H9 (cell line): ENCODE measurements around the gene BRSK2. TPM values are rescaled to one million over a fixed set of nuclear protein-coding genes. Genes with fewer than 3 reads are reported as not detected.

Source experiments
- DNase-seq: peaks from one replicate; pipeline ENCODE4 v3.0.0-alpha.2; 2017
- H2AFZ ChIP-seq: one replicate; pipeline ENCODE4 v1.6.1; 2013; ENCODE audit warnings: mild to moderate bottlenecking, low read length, control low read depth, moderate library complexity
- H2AK5ac ChIP-seq: 2 replicates; pipeline ENCODE4 v1.6.1; 2013; ENCODE audit warnings: low read length, control low read depth, mixed read lengths; ENCODE audit not compliant: insufficient read length
- H2BK120ac ChIP-seq: one replicate; pipeline ENCODE4 v1.6.1; 2013; ENCODE audit warnings: low read depth, mild to moderate bottlenecking, low read length, control low read depth, inconsistent platforms; ENCODE audit not compliant: poor library complexity, severe bottlenecking
- H2BK12ac ChIP-seq: 2 replicates; pipeline ENCODE4 v1.6.1; 2013; ENCODE audit warnings: low read length, control low read depth, mixed read lengths, low read depth; ENCODE audit not compliant: insufficient read length
- H2BK15ac ChIP-seq: 2 replicates; pipeline ENCODE4 v1.6.1; 2013; ENCODE audit warnings: low read depth, low read length, control low read depth
- H2BK20ac ChIP-seq: one replicate; pipeline ENCODE4 v1.6.1; 2013; ENCODE audit warnings: low read depth, mild to moderate bottlenecking, low read length, control low read depth, inconsistent platforms; ENCODE audit not compliant: poor library complexity, severe bottlenecking
- H2BK5ac ChIP-seq: 2 replicates; pipeline ENCODE4 v1.6.1; 2013; ENCODE audit warnings: low read length, control low read depth, mixed read lengths; ENCODE audit not compliant: insufficient read length
- H3K14ac ChIP-seq: 2 replicates; pipeline ENCODE4 v1.6.1; 2013; ENCODE audit warnings: low read length, control low read depth; ENCODE audit not compliant: insufficient read depth
- H3K18ac ChIP-seq: 2 replicates; pipeline ENCODE4 v1.6.1; 2013; ENCODE audit warnings: low read depth, mild to moderate bottlenecking, mixed read lengths, low read length, control low read depth; ENCODE audit not compliant: insufficient read length
- H3K23ac ChIP-seq: 2 replicates; pipeline ENCODE4 v1.6.1; 2013; ENCODE audit warnings: low read length, control low read depth, mixed read lengths, low read depth; ENCODE audit not compliant: insufficient read length
- H3K23me2 ChIP-seq: 2 replicates; pipeline ENCODE4 v1.6.1; 2013; ENCODE audit warnings: low read depth, mild to moderate bottlenecking, mixed read lengths, low read length, control low read depth; ENCODE audit not compliant: insufficient read length, poor library complexity, severe bottlenecking
- H3K27ac ChIP-seq: 2 replicates; pipeline ENCODE4 v1.5.1; 2013; ENCODE audit warnings: low read length, control low read depth, mixed read lengths, low read depth; ENCODE audit not compliant: insufficient read length
- H3K27me3 ChIP-seq: 2 replicates; pipeline ENCODE4 v1.6.1; 2013; ENCODE audit warnings: low read length, control low read depth, inconsistent platforms; ENCODE audit not compliant: insufficient read depth
- H3K4ac ChIP-seq: 2 replicates; pipeline ENCODE4 v1.6.1; 2013; ENCODE audit warnings: low read depth, mild to moderate bottlenecking, control low read depth, inconsistent platforms, low read length, moderate library complexity
- H3K4me1 ChIP-seq: 2 replicates; pipeline ENCODE4 v1.6.1; 2013; ENCODE audit warnings: low read length, control low read depth, inconsistent platforms; ENCODE audit not compliant: insufficient read depth
- H3K4me2 ChIP-seq: 2 replicates; pipeline ENCODE4 v1.6.1; 2013; ENCODE audit warnings: low read length, control low read depth, mixed read lengths; ENCODE audit not compliant: insufficient read length, insufficient read depth
- H3K56ac ChIP-seq: 2 replicates; pipeline ENCODE4 v1.6.1; 2013; ENCODE audit warnings: low read depth, mild to moderate bottlenecking, mixed read lengths, low read length, control low read depth; ENCODE audit not compliant: insufficient read length
- H3K79me1 ChIP-seq: 2 replicates; pipeline ENCODE4 v1.6.1; 2013; ENCODE audit warnings: low read depth, mild to moderate bottlenecking, moderate library complexity, low read length, control low read depth, inconsistent platforms; ENCODE audit not compliant: insufficient read depth, poor library complexity, severe bottlenecking
- H3K79me2 ChIP-seq: 2 replicates; pipeline ENCODE4 v1.6.1; 2013; ENCODE audit warnings: low read length, control low read depth, inconsistent platforms; ENCODE audit not compliant: insufficient read depth
- H3K9ac ChIP-seq: 2 replicates; pipeline ENCODE4 v1.6.1; 2013; ENCODE audit warnings: low read length, control low read depth, mixed read lengths; ENCODE audit not compliant: insufficient read length; ENCODE audit errors: extremely low read depth
- H3K9me3 ChIP-seq: one replicate; pipeline ENCODE4 v1.6.1; 2013; ENCODE audit warnings: low read depth, low read length, inconsistent platforms; ENCODE audit not compliant: control insufficient read depth
- H3T11ph ChIP-seq: one replicate; pipeline ENCODE4 v1.6.1; 2013; ENCODE audit warnings: mild to moderate bottlenecking, low read length, control low read depth, inconsistent platforms
- H4K20me1 ChIP-seq: one replicate; pipeline ENCODE4 v1.6.1; 2013; ENCODE audit not compliant: control insufficient read depth, insufficient read length, insufficient read depth
- H4K5ac ChIP-seq: 2 replicates; pipeline ENCODE4 v1.6.1; 2013; ENCODE audit warnings: low read depth, mild to moderate bottlenecking, mixed read lengths, low read length, control low read depth; ENCODE audit not compliant: insufficient read length
- H4K8ac ChIP-seq: replicated peaks from 2 replicates; pipeline ENCODE4 v1.6.1; 2013; ENCODE audit warnings: low read length, control low read depth, mixed read lengths, low read depth; ENCODE audit not compliant: insufficient read length
- H4K91ac ChIP-seq: 2 replicates; pipeline ENCODE4 v1.6.1; 2013; ENCODE audit warnings: low read depth, mild to moderate bottlenecking, moderate library complexity, mixed read lengths, low read length, control low read depth; ENCODE audit not compliant: insufficient read length
- H3K27ac Mint-ChIP-seq, 3 experiments: 2 replicates in 2 of 3; 3 replicates in 1 of 3; pipeline ENCODE4 v1.8.0; 2020 to 2021; ENCODE audit warnings: mixed read lengths in 3 of 3, mild to moderate bottlenecking in 1 of 3, moderate library complexity in 1 of 3
- H3K27me3 Mint-ChIP-seq: 2 replicates; pipeline ENCODE4 v1.8.0; 2021; ENCODE audit warnings: low read depth, mild to moderate bottlenecking, moderate library complexity, mixed read lengths
- H3K36me3 Mint-ChIP-seq, 3 experiments: 2 replicates in 2 of 3; 3 replicates in 1 of 3; pipeline ENCODE4 v1.8.0; 2020 to 2021; ENCODE audit warnings: low read depth in 3 of 3, mixed read lengths in 3 of 3; ENCODE audit not compliant: insufficient read depth in 1 of 3
- H3K4me1 Mint-ChIP-seq, 2 experiments: 2 replicates each; pipeline ENCODE4 v1.8.0; 2020; ENCODE audit warnings: mixed read lengths in 2 of 2
- H3K4me3 Mint-ChIP-seq, 2 experiments: 2 replicates in 1 of 2; 3 replicates in 1 of 2; pipeline ENCODE4 v1.8.0; 2020 to 2021; ENCODE audit warnings: mild to moderate bottlenecking in 2 of 2, mixed read lengths in 2 of 2, moderate library complexity in 1 of 2
- H3K9me3 Mint-ChIP-seq, 2 experiments: 2 replicates in 1 of 2; 3 replicates in 1 of 2; pipeline ENCODE4 v1.8.0; 2020; ENCODE audit warnings: mild to moderate bottlenecking in 2 of 2, mixed read lengths in 2 of 2, moderate library complexity in 1 of 2
- WGBS: extraction: QIAGEN DNeasy Blood & Tissue Kit; methylation state at CpG from one replicate; pipeline ENCODE4 v1.1.7; 2013; ENCODE audit warnings: missing lambda C conversion rate, low lambda C conversion rate, mixed read lengths; ENCODE audit not compliant: insufficient read length; ENCODE audit errors: extremely low coverage; 5-methylcytosine and 5-hydroxymethylcytosine counted together
- total RNA-seq: library from RNA; stranded (reverse); gene quantifications from 2 replicates; pipeline ENCODE4 v1.2.1, GENCODE V29; 2021
- TF ChIP-seq, protein P1 (sequence below): fragments of 200-600 bp; sonication (generic); conservative IDR thresholded peaks from 3 replicates; pipeline ENCODE4 v1.8.0; 2021; ENCODE audit warnings: antibody characterized with exemption, mild to moderate bottlenecking

BRSK2 gene
- total RNA-seq, 1 experiment from 2014 or later: 28.4 TPM

DNA sequence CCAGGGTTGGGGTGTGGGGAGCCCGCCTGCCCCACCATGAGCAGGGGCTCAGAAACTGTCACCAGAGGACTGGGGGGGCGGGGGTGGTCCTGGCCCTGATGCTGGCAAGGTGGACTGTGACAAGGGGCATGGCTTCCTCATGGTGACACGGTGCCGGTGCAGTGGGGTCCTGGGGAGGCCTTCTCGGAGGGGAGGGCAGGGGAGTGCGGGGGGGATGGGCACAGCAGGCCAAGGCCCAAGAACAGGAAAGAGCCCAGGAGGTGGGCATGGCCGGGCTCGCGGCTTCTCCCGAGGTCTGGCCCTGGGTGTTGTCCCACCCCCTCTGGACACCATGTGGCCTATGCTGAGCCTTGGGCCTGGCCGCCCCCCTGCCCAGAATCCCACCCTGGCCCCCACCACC lies 49.6 kb downstream of the BRSK2 start:
- no peak overlapping the region for H2BK120ac ChIP-seq

More for the DNA sequence above, 49.6 kb downstream of the BRSK2 start:
- Histone ChIP-seq H3T11ph (no peak overlapping the region), H3K23me2 (no peaks in the 10 kb centered on the region), H3K27ac (no peak overlapping the region), H3K9me3 (no peaks in the 10 kb centered on the region), H3K23ac (no peak overlapping the region), H2AFZ (no peak overlapping the region), H4K5ac (no peak overlapping the region), H3K4me1 (no peaks in the 10 kb centered on the region; the same call in 1 of the 2 replicates), H3K27me3 (no peaks in the 10 kb centered on the region), H4K20me1 (no peaks in the 10 kb centered on the region), H4K8ac (no peak overlapping the region), H2BK5ac (no peak overlapping the region), H2BK20ac (no peak overlapping the region), H3K79me1 (no peaks in the 10 kb centered on the region), H3K4me2 (no peak overlapping the region), H3K56ac (no peak overlapping the region), H3K4ac (no peak overlapping the region), H3K9ac (no peak overlapping the region), H2AK5ac (no peak overlapping the region), H2BK15ac (no peak overlapping the region), H2BK12ac (no peak overlapping the region), H3K14ac (no peak overlapping the region), H3K79me2 (no peaks in the 10 kb centered on the region), H3K18ac (no peak overlapping the region), H4K91ac (no peak overlapping the region)
- Mint-ChIP-seq H3K36me3 (peaks cover 5 to 6% (median 5%) of the 10 kb centered on the region in 3 experiments; a peak in 6 of 7 replicates), H3K4me1 (peaks cover 0 to 3% of the 10 kb centered on the region in 2 experiments; a peak in 1 of 4 replicates), H3K4me3 (no peak overlapping the region), H3K9me3 (no peaks in the 10 kb centered on the region), H3K27ac (no peak overlapping the region), H3K27me3 (no peaks in the 10 kb centered on the region)
- DNase-seq: no peak
- TF ChIP-seq, protein P1, sequence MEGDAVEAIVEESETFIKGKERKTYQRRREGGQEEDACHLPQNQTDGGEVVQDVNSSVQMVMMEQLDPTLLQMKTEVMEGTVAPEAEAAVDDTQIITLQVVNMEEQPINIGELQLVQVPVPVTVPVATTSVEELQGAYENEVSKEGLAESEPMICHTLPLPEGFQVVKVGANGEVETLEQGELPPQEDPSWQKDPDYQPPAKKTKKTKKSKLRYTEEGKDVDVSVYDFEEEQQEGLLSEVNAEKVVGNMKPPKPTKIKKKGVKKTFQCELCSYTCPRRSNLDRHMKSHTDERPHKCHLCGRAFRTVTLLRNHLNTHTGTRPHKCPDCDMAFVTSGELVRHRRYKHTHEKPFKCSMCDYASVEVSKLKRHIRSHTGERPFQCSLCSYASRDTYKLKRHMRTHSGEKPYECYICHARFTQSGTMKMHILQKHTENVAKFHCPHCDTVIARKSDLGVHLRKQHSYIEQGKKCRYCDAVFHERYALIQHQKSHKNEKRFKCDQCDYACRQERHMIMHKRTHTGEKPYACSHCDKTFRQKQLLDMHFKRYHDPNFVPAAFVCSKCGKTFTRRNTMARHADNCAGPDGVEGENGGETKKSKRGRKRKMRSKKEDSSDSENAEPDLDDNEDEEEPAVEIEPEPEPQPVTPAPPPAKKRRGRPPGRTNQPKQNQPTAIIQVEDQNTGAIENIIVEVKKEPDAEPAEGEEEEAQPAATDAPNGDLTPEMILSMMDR: no peak
- no CpG with 5 or more reads among the region's 11 CpGs for WGBS
